ENCODE results near the gene PAX3. TPM values are rescaled to one million over a fixed set of nuclear protein-coding genes. Genes with fewer than 3 reads are reported as not detected.
A peak's percentile ranks its signal among the peaks of the same experiment; 100 is the strongest.
"Not testable (repeated sequence)": the region's sequence is repeated elsewhere in the genome, so short reads cannot be mapped to it uniquely, and the experiment has no call there.

The PAX3 gene
- total RNA-seq, 1 experiment from 2014 or later = not detected

GRCh38 chr2:222160125-222160524 lies 138.7 kb downstream of the PAX3 start:
- BruUV-seq (replicated peaks) = no TSS peak
- H3K9me3 Mint-ChIP-seq (ENCODE audit: unreplicated experiment) = no peaks in the 10 kb centered on the region
- Histone ChIP-seq H3K27me3 (replicated peaks; ENCODE audit: control insufficient read depth, insufficient read depth, low read length) (no peaks in the 10 kb centered on the region), H3K36me3 (ENCODE audit: control insufficient read depth, insufficient read depth, low read length) (no peaks in the 10 kb centered on the region), H3K4me1 (no peaks in the 10 kb centered on the region), H3K4me3 (ENCODE audit: low read depth, low read length) (no peak overlapping the region), H3K9me3 (no peaks in the 10 kb centered on the region)
- no peaks in the 10 kb centered on the region for H3K4me1 Mint-ChIP-seq (ENCODE audit: low read depth, unreplicated experiment)
- ChIA-PET CTCF (no interaction called here), POLR2A (no interaction called here)
- DNase-seq = no peak
- no peaks in the 10 kb centered on the region for H3K36me3 Mint-ChIP-seq (ENCODE audit: insufficient read depth, unreplicated experiment)
- TF ChIP-seq CTCF (IDR thresholded peaks at IDR 0.05; ENCODE audit: insufficient read depth in 1 of 2, low read depth in 1 of 2, low read length in 1 of 2, severe bottlenecking in 1 of 2, unreplicated experiment in 1 of 2) = no peak
- H3K27me3 Mint-ChIP-seq (ENCODE audit: insufficient read depth, unreplicated experiment) = peaks cover 20% of the 10 kb centered on the region
- H3K4me3 Mint-ChIP-seq (ENCODE audit: unreplicated experiment) = no peak overlapping the region
- intact Hi-C loops (cut with micrococcal nuclease; ENCODE audit: unreplicated experiment) = no loop called here
- no peak overlapping the region for H3K27ac Mint-ChIP-seq (ENCODE audit: unreplicated experiment)

GRCh38 chr2:222159221-222159620 lies 139.6 kb downstream of the PAX3 start:
- H3K36me3 ChIP-seq (ENCODE audit: control insufficient read depth, insufficient read depth, low read length) = no peaks in the 10 kb centered on the region
- no peak for TF ChIP-seq CTCF (IDR thresholded peaks at IDR 0.05; ENCODE audit: insufficient read depth in 1 of 2, low read depth in 1 of 2, low read length in 1 of 2, severe bottlenecking in 1 of 2, unreplicated experiment in 1 of 2)
- DNase-seq = no peak
- H3K4me1 ChIP-seq = no peaks in the 10 kb centered on the region
- H3K9me3 ChIP-seq = no peaks in the 10 kb centered on the region
- intact Hi-C loops (cut with micrococcal nuclease; ENCODE audit: unreplicated experiment) = no loop called here
- ChIA-PET CTCF (no interaction called here), POLR2A (no interaction called here)
- Mint-ChIP-seq H3K9me3 (ENCODE audit: unreplicated experiment) (no peaks in the 10 kb centered on the region), H3K4me3 (ENCODE audit: unreplicated experiment) (no peak overlapping the region), H3K36me3 (ENCODE audit: insufficient read depth, unreplicated experiment) (no peaks in the 10 kb centered on the region), H3K4me1 (ENCODE audit: low read depth, unreplicated experiment) (no peaks in the 10 kb centered on the region), H3K27ac (ENCODE audit: unreplicated experiment) (no peak overlapping the region), H3K27me3 (ENCODE audit: insufficient read depth, unreplicated experiment) (peaks cover 14% of the 10 kb centered on the region)
- H3K27me3 ChIP-seq (replicated peaks; ENCODE audit: control insufficient read depth, insufficient read depth, low read length) = no peaks in the 10 kb centered on the region
- BruUV-seq (replicated peaks) = no TSS peak
- H3K4me3 ChIP-seq (ENCODE audit: low read depth, low read length) = no peak overlapping the region

- H3K27me3 ChIP-seq (replicated peaks; ENCODE audit: control insufficient read depth, insufficient read depth, low read length); CTCF ChIA-PET; H3K9me3 ChIP-seq; H3K36me3 Mint-ChIP-seq (ENCODE audit: insufficient read depth, unreplicated experiment); H3K4me1 Mint-ChIP-seq (ENCODE audit: low read depth, unreplicated experiment); H3K9me3 Mint-ChIP-seq (ENCODE audit: unreplicated experiment); H3K36me3 ChIP-seq (ENCODE audit: control insufficient read depth, insufficient read depth, low read length); intact Hi-C loops (cut with micrococcal nuclease; ENCODE audit: unreplicated experiment); H3K4me1 ChIP-seq; POLR2A ChIA-PET; BruUV-seq (replicated peaks); H3K27me3 Mint-ChIP-seq (ENCODE audit: insufficient read depth, unreplicated experiment): not testable (repeated sequence)
- peak overlapping the region; percentile 84 for H3K4me3 Mint-ChIP-seq (ENCODE audit: unreplicated experiment)
- H3K27ac Mint-ChIP-seq (ENCODE audit: unreplicated experiment) = peak overlapping the region; percentile 25
- DNase-seq = peak; percentile 37 to 56
- H3K4me3 ChIP-seq (ENCODE audit: low read depth, low read length) = peak overlapping the region; percentile 32
Observed at GRCh38 chr2:222155003-222155664, 143.7 kb downstream of the PAX3 start.

Other genes with a start within 250 kb of the PAX3 start
- not detected in 2 replicates for gene SGPP2, start 125.5 kb upstream of the PAX3 start, total RNA-seq (2022)